Measurements from ENCODE around the gene GLS2.
A peak's percentile ranks its signal among the peaks of the same experiment; 100 is the strongest.
"Not testable (repeated sequence)": the region's sequence is repeated elsewhere in the genome, so short reads cannot be mapped to it uniquely, and the experiment has no call there.

The GLS2 gene

DNA sequence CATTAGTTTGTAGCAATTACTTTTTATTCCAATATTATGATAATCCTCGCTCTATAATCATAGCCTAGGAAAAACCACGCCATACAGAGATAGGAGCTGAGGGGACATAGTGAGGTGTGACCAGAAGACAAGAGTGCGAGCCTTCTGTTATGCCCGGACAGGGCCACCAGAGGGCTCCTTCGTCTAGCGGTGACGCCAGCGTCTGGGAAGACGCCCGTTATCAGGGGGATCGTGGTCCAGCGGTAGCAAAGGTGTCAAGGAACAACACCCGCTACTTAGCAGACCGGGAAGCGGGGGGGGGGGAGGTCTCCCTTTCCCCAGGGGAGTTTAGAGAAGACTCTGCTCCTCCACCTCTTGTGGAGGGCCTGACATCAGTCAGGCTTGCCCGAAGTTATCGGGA lies 8.7 kb upstream of the GLS2 start:
- H3K9me2 ChIP-seq (replicated peaks; ENCODE audit: low read depth, low read length); H3K36me3 ChIP-seq (ENCODE audit: insufficient read depth, low read length); H4K20me1 ChIP-seq (ENCODE audit: insufficient read depth, low read length, poor library complexity, severe bottlenecking); H3K4me1 ChIP-seq (ENCODE audit: insufficient read depth, low read length, poor library complexity, severe bottlenecking); H3K9ac ChIP-seq (ENCODE audit: low read depth, low read length, poor library complexity, severe bottlenecking); H2AFZ ChIP-seq (ENCODE audit: low read length); H3K9me3 ChIP-seq (ENCODE audit: insufficient read depth, low read depth, low read length); H3K79me2 ChIP-seq (ENCODE audit: insufficient read depth, low read length); H3F3A ChIP-seq (ENCODE audit: low read depth); H3K4me2 ChIP-seq (ENCODE audit: low read depth, low read length, poor library complexity, severe bottlenecking); H3K4me3 ChIP-seq (ENCODE audit: low read length, poor library complexity, severe bottlenecking); H3K27me3 ChIP-seq (ENCODE audit: insufficient read depth, low read length, poor library complexity, severe bottlenecking): not testable (repeated sequence)
- TF ChIP-seq CTCF (conservative IDR thresholded peaks at IDR 0.05; ENCODE audit: low read length), result peak; percentile 20; the same call in 1 of the 2 replicates

DNA sequence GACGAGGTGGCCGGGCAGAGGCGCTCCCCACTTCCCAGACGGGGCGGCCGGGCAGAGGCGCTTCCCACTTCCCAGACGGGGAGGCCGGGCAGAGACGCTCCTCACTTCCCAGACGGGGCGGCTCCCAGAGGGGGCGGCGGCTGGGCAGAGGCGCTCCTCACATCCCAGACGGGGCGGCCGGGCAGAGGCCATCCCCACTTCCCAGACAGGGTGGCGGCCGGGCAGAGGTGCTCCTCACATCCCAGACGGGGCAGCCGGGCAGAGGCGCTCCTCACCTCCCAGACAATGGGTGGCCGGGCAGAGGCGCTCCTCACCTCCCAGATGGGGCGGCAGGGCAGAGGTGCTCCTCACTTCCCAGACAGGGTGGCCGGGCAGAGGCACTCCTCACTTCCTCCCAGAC lies 6.5 kb upstream of the GLS2 start:
- not testable (repeated sequence) for H3F3A ChIP-seq (ENCODE audit: low read depth); H3K9me2 ChIP-seq (replicated peaks; ENCODE audit: low read depth, low read length); H4K20me1 ChIP-seq (ENCODE audit: insufficient read depth, low read length, poor library complexity, severe bottlenecking); H3K4me1 ChIP-seq (ENCODE audit: insufficient read depth, low read length, poor library complexity, severe bottlenecking); H3K36me3 ChIP-seq (ENCODE audit: insufficient read depth, low read length); H3K9ac ChIP-seq (ENCODE audit: low read depth, low read length, poor library complexity, severe bottlenecking); H3K79me2 ChIP-seq (ENCODE audit: insufficient read depth, low read length); H3K4me3 ChIP-seq (ENCODE audit: low read length, poor library complexity, severe bottlenecking); H3K9me3 ChIP-seq (ENCODE audit: insufficient read depth, low read depth, low read length); H3K27me3 ChIP-seq (ENCODE audit: insufficient read depth, low read length, poor library complexity, severe bottlenecking); H2AFZ ChIP-seq (ENCODE audit: low read length); H3K4me2 ChIP-seq (ENCODE audit: low read depth, low read length, poor library complexity, severe bottlenecking)

DNA sequence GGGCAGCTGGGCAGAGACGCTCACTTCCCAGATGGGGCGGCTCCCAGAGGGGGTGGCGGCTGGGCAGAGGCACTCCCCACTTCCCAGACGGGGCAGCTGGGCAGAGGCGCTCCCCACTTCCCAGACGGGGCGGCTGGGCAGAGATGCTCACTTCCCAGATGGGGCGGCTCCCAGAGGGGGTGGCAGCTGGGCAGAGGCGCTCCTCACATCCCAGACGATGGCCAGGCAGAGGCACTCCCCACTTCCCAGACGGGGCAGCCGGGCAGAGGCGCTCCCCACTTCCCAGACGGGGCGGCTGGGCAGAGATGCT lies 6.1 kb upstream of the GLS2 start:
- H3K9me3 ChIP-seq (ENCODE audit: insufficient read depth, low read depth, low read length); H3K79me2 ChIP-seq (ENCODE audit: insufficient read depth, low read length); H3K4me3 ChIP-seq (ENCODE audit: low read length, poor library complexity, severe bottlenecking); H3K9me2 ChIP-seq (replicated peaks; ENCODE audit: low read depth, low read length); H3K4me1 ChIP-seq (ENCODE audit: insufficient read depth, low read length, poor library complexity, severe bottlenecking); H3K36me3 ChIP-seq (ENCODE audit: insufficient read depth, low read length); H2AFZ ChIP-seq (ENCODE audit: low read length); H4K20me1 ChIP-seq (ENCODE audit: insufficient read depth, low read length, poor library complexity, severe bottlenecking); H3K9ac ChIP-seq (ENCODE audit: low read depth, low read length, poor library complexity, severe bottlenecking); H3F3A ChIP-seq (ENCODE audit: low read depth); H3K4me2 ChIP-seq (ENCODE audit: low read depth, low read length, poor library complexity, severe bottlenecking); H3K27me3 ChIP-seq (ENCODE audit: insufficient read depth, low read length, poor library complexity, severe bottlenecking): not testable (repeated sequence)

- not testable (repeated sequence) for H3K9me2 ChIP-seq (replicated peaks; ENCODE audit: low read depth, low read length); H2AFZ ChIP-seq (ENCODE audit: low read length); H4K20me1 ChIP-seq (ENCODE audit: insufficient read depth, low read length, poor library complexity, severe bottlenecking); H3K79me2 ChIP-seq (ENCODE audit: insufficient read depth, low read length); H3K36me3 ChIP-seq (ENCODE audit: insufficient read depth, low read length); H3K9ac ChIP-seq (ENCODE audit: low read depth, low read length, poor library complexity, severe bottlenecking); H3F3A ChIP-seq (ENCODE audit: low read depth); H3K9me3 ChIP-seq (ENCODE audit: insufficient read depth, low read depth, low read length); H3K4me2 ChIP-seq (ENCODE audit: low read depth, low read length, poor library complexity, severe bottlenecking); H3K4me1 ChIP-seq (ENCODE audit: insufficient read depth, low read length, poor library complexity, severe bottlenecking); H3K4me3 ChIP-seq (ENCODE audit: low read length, poor library complexity, severe bottlenecking); H3K27me3 ChIP-seq (ENCODE audit: insufficient read depth, low read length, poor library complexity, severe bottlenecking)
Measured at GRCh38 chr12:56493409-56494105, 5.6 kb upstream of the GLS2 start.

- no peaks in the 10 kb centered on the region for H3K9me3 ChIP-seq (ENCODE audit: insufficient read depth, low read depth, low read length)
- no peaks in the 10 kb centered on the region for H3F3A ChIP-seq (ENCODE audit: low read depth)
- no peak overlapping the region for H3K4me3 ChIP-seq (ENCODE audit: low read length, poor library complexity, severe bottlenecking)
- H3K4me2 ChIP-seq (ENCODE audit: low read depth, low read length, poor library complexity, severe bottlenecking), result no peak overlapping the region
- no peak for TF ChIP-seq EZH2phosphoT487 (IDR thresholded peaks at IDR 0.05; ENCODE audit: borderline replicate concordance)
- TF ChIP-seq CTCF (conservative IDR thresholded peaks at IDR 0.05; ENCODE audit: low read length), result no peak
- H3K4me1 ChIP-seq (ENCODE audit: insufficient read depth, low read length, poor library complexity, severe bottlenecking), result no peaks in the 10 kb centered on the region
- no peak overlapping the region for H3K9ac ChIP-seq (ENCODE audit: low read depth, low read length, poor library complexity, severe bottlenecking)
- H3K27me3 ChIP-seq (ENCODE audit: insufficient read depth, low read length, poor library complexity, severe bottlenecking), result no peaks in the 10 kb centered on the region
- H4K20me1 ChIP-seq (ENCODE audit: insufficient read depth, low read length, poor library complexity, severe bottlenecking), result no peaks in the 10 kb centered on the region
- H2AFZ ChIP-seq (ENCODE audit: low read length), result no peak overlapping the region
- H3K9me2 ChIP-seq (replicated peaks; ENCODE audit: low read depth, low read length), result no peaks in the 10 kb centered on the region
- H3K79me2 ChIP-seq (ENCODE audit: insufficient read depth, low read length), result no peaks in the 10 kb centered on the region
- no peaks in the 10 kb centered on the region for H3K36me3 ChIP-seq (ENCODE audit: insufficient read depth, low read length)
Measured at GRCh38 chr12:56490360-56490759, 2.4 kb upstream of the GLS2 start.

All from Loucy (cell line).